ENCODE measurements around the gene ZFAND3. TPM values are rescaled to one million over a fixed set of nuclear protein-coding genes. Genes with fewer than 3 reads are reported as not detected.

Gene ZFAND3
- polyA plus RNA-seq, 4 donors, result 35.9 to 80.4 (median 40.9) TPM

DNA sequence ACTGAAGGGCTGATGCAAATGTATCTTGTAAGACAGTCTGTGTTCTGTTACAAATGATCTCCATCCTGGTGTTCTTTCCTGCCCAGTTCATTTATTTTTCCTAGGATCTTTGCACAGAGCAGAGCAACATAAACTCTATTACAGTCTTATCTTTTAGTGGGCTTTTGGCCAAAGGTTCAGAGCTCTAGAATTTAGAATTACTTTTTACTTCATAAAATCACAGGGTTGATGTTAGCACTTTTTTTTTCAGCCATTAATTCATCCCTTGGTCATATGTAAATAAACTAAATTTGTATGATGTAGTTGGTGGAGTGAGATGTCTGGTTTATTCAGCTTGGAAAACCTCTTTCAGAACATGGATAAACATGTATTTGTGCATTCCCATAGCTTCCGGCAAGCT lies 181.9 kb downstream of the ZFAND3 start:
- Histone ChIP-seq H3K4me1 (ENCODE audit: control insufficient read depth in 3 of 3, insufficient read depth in 2 of 3, low read depth in 1 of 3, low read length in 2 of 3) (no peaks in the 10 kb centered on the region), H3K36me3 (ENCODE audit: control insufficient read depth in 3 of 3, insufficient read depth in 2 of 3, low read depth in 1 of 3, low read length in 3 of 3) (peaks cover 0 to 2% (median 0%) of the 10 kb centered on the region in 3 donors), H3K9me3 (ENCODE audit: control insufficient read depth in 2 of 2, insufficient read depth in 1 of 2, low read depth in 1 of 2, low read length in 1 of 2) (no peaks in the 10 kb centered on the region), H3K4me3 (ENCODE audit: low read depth in 1 of 3, low read length in 3 of 3) (no peak overlapping the region), H3K27me3 (ENCODE audit: control insufficient read depth in 3 of 3, insufficient read depth in 3 of 3, low read length in 3 of 3) (no peaks in the 10 kb centered on the region), H3K27ac (ENCODE audit: low read depth in 1 of 3, low read length in 2 of 3) (no peak overlapping the region)
- DNase-seq (no peak), FAIRE-seq (no peak)
- 80 to 92% (median 92%) methylated on average over 1 of the region's 1 CpG for WGBS, 3 donors

DNA sequence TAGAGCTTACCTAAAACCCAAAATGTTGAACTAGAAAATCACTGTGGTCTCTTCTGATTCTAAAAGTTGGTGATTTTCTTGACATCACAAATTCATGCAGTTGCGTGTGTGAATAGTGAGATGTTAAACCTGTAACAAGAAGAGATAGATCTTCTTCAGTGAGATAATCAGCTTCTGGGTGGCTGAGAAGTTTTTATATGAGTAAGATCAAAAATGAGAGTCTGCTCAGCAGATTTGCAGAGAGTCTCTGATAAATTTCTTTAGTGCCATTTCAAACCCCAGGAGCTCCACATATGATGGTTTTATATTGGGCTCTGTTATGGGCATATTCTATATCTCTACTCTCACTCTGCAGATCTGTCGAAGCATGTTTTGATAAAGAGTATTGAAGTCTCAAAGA lies 185.4 kb downstream of the ZFAND3 start:
- no peaks in the 10 kb centered on the region for H3K4me1 ChIP-seq (ENCODE audit: control insufficient read depth in 3 of 3, insufficient read depth in 2 of 3, low read depth in 1 of 3, low read length in 2 of 3)
- whole genome bisulfite sequencing, 3 donors, result 94 to 97% (median 96%) methylated on average over 2 of the region's 2 CpGs
- FAIRE-seq (no peak), DNase-seq (no peak)
- no peaks in the 10 kb centered on the region for H3K27me3 ChIP-seq (ENCODE audit: control insufficient read depth in 3 of 3, insufficient read depth in 3 of 3, low read length in 3 of 3)
- no peak overlapping the region for H3K4me3 ChIP-seq (ENCODE audit: low read depth in 1 of 3, low read length in 3 of 3)
- H3K36me3 ChIP-seq (ENCODE audit: control insufficient read depth in 3 of 3, insufficient read depth in 2 of 3, low read depth in 1 of 3, low read length in 3 of 3), result peaks cover 0 to 2% (median 0%) of the 10 kb centered on the region in 3 donors
- H3K27ac ChIP-seq (ENCODE audit: low read depth in 1 of 3, low read length in 2 of 3), result no peak overlapping the region
- H3K9me3 ChIP-seq (ENCODE audit: control insufficient read depth in 2 of 2, insufficient read depth in 1 of 2, low read depth in 1 of 2, low read length in 1 of 2), result peaks cover 0 to under 1% of the 10 kb centered on the region in 2 donors

- no peak for FAIRE-seq
- 74 to 88% (median 82%) methylated on average over 5 of the region's 5 CpGs for WGBS, 3 donors
- no peak overlapping the region for H3K4me3 ChIP-seq (ENCODE audit: low read depth in 1 of 3, low read length in 3 of 3)
These were observed 192.4 kb downstream of the ZFAND3 start for GRCh38 chr6:38011937-38012336.

GRCh38 chr6:38012573-38012972 lies 193.0 kb downstream of the ZFAND3 start:
- Histone ChIP-seq H3K27ac (ENCODE audit: low read depth in 1 of 3, low read length in 2 of 3) (no peak overlapping the region), H3K9me3 (ENCODE audit: control insufficient read depth in 2 of 2, insufficient read depth in 1 of 2, low read depth in 1 of 2, low read length in 1 of 2) (peaks cover 0 to 5% of the 10 kb centered on the region in 2 donors), H3K4me3 (ENCODE audit: low read depth in 1 of 3, low read length in 3 of 3) (no peak overlapping the region), H3K36me3 (ENCODE audit: control insufficient read depth in 3 of 3, insufficient read depth in 2 of 3, low read depth in 1 of 3, low read length in 3 of 3) (no peaks in the 10 kb centered on the region), H3K4me1 (ENCODE audit: control insufficient read depth in 3 of 3, insufficient read depth in 2 of 3, low read depth in 1 of 3, low read length in 2 of 3) (no peaks in the 10 kb centered on the region), H3K27me3 (ENCODE audit: control insufficient read depth in 3 of 3, insufficient read depth in 3 of 3, low read length in 3 of 3) (no peaks in the 10 kb centered on the region)
- DNase-seq (peak; percentile 27 to 51), FAIRE-seq (no peak)
- WGBS, 3 donors, result 52 to 68% (median 66%) methylated on average over 5 of the region's 5 CpGs

More at GRCh38 chr6:38011937-38012336, 192.4 kb downstream of the ZFAND3 start:
- Histone ChIP-seq H3K27me3 (ENCODE audit: control insufficient read depth in 3 of 3, insufficient read depth in 3 of 3, low read length in 3 of 3) (no peaks in the 10 kb centered on the region), H3K36me3 (ENCODE audit: control insufficient read depth in 3 of 3, insufficient read depth in 2 of 3, low read depth in 1 of 3, low read length in 3 of 3) (no peaks in the 10 kb centered on the region), H3K9me3 (ENCODE audit: control insufficient read depth in 2 of 2, insufficient read depth in 1 of 2, low read depth in 1 of 2, low read length in 1 of 2) (peaks cover 0 to 5% of the 10 kb centered on the region in 2 donors), H3K4me1 (ENCODE audit: control insufficient read depth in 3 of 3, insufficient read depth in 2 of 3, low read depth in 1 of 3, low read length in 2 of 3) (no peaks in the 10 kb centered on the region), H3K27ac (ENCODE audit: low read depth in 1 of 3, low read length in 2 of 3) (no peak overlapping the region)
- no peak for DNase-seq

DNA sequence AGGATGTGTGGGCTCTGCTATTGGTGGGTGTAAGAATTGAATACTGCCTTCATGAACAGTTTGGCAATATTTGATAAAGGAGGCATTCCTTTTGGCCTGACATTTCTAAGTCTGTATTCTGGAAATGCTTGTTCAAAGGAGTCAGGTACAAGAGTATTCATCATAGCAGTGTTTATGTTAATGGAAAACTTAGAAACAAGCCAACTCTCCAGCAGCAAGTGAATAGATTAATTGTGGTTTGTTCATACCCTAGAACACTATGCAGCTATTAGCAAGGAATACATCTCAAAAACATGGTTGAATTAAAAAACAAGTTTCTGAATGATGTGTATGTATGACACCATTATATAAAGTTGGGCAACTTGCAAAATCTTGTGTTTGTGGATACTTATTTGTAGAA lies 195.8 kb downstream of the ZFAND3 start:
- Histone ChIP-seq H3K36me3 (ENCODE audit: control insufficient read depth in 3 of 3, insufficient read depth in 2 of 3, low read depth in 1 of 3, low read length in 3 of 3) (no peaks in the 10 kb centered on the region), H3K4me1 (ENCODE audit: control insufficient read depth in 3 of 3, insufficient read depth in 2 of 3, low read depth in 1 of 3, low read length in 2 of 3) (peaks cover 0 to 2% (median 0%) of the 10 kb centered on the region in 3 donors), H3K4me3 (ENCODE audit: low read depth in 1 of 3, low read length in 3 of 3) (no peak overlapping the region), H3K27ac (ENCODE audit: low read depth in 1 of 3, low read length in 2 of 3) (no peak overlapping the region), H3K9me3 (ENCODE audit: control insufficient read depth in 2 of 2, insufficient read depth in 1 of 2, low read depth in 1 of 2, low read length in 1 of 2) (peaks cover 0 to 2% of the 10 kb centered on the region in 2 donors), H3K27me3 (ENCODE audit: control insufficient read depth in 3 of 3, insufficient read depth in 3 of 3, low read length in 3 of 3) (no peaks in the 10 kb centered on the region)
- FAIRE-seq, result no peak
- DNase-seq, result no peak

- FAIRE-seq, result no peak
- 79 to 96% (median 94%) methylated on average over 1 of the region's 1 CpG for WGBS, 3 donors
These were observed 197.3 kb downstream of the ZFAND3 start for GRCh38 chr6:38016824-38017223.

DNA sequence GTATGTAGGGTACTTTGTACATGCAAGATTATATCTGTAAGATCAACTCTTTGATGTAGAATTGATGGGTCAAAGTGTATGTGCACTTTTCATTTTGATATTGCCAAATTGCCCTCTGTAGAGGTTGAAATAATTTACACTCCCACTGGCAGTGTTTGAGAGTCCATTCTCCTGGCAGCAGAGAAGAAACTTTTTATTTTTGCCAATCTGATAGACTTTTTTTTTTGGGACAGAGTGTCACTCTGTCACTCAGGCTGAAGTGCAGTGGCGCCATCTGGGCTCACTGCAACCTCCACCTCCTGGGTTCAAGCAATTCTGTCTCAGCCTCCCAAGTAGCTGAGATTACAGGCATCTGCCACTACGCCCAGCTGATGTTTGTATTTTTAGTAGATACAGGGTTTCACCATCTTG lies 199.2 kb downstream of the ZFAND3 start:
- peak in 1 of 2 donors; percentile 29 for DNase-seq
- FAIRE-seq, result no peak
- H3K36me3 ChIP-seq (ENCODE audit: control insufficient read depth in 3 of 3, insufficient read depth in 2 of 3, low read depth in 1 of 3, low read length in 3 of 3), result no peaks in the 10 kb centered on the region
- WGBS, 3 donors, result 13 to 65% (median 43%) methylated on average over 2 of the region's 2 CpGs
- H3K4me1 ChIP-seq (ENCODE audit: control insufficient read depth in 3 of 3, insufficient read depth in 2 of 3, low read depth in 1 of 3, low read length in 2 of 3), result peaks cover 0 to 2% (median 0%) of the 10 kb centered on the region in 3 donors
- no peak overlapping the region for H3K27ac ChIP-seq (ENCODE audit: low read depth in 1 of 3, low read length in 2 of 3)
- no peaks in the 10 kb centered on the region for H3K9me3 ChIP-seq (ENCODE audit: control insufficient read depth in 2 of 2, insufficient read depth in 1 of 2, low read depth in 1 of 2, low read length in 1 of 2)
- no peak overlapping the region for H3K4me3 ChIP-seq (ENCODE audit: low read depth in 1 of 3, low read length in 3 of 3)
- H3K27me3 ChIP-seq (ENCODE audit: control insufficient read depth in 3 of 3, insufficient read depth in 3 of 3, low read length in 3 of 3), result no peaks in the 10 kb centered on the region

More at GRCh38 chr6:38016824-38017223, 197.3 kb downstream of the ZFAND3 start:
- Histone ChIP-seq H3K27ac (ENCODE audit: low read depth in 1 of 3, low read length in 2 of 3) (no peak overlapping the region), H3K4me1 (ENCODE audit: control insufficient read depth in 3 of 3, insufficient read depth in 2 of 3, low read depth in 1 of 3, low read length in 2 of 3) (peaks cover 0 to 2% (median 0%) of the 10 kb centered on the region in 3 donors), H3K4me3 (ENCODE audit: low read depth in 1 of 3, low read length in 3 of 3) (no peak overlapping the region), H3K9me3 (ENCODE audit: control insufficient read depth in 2 of 2, insufficient read depth in 1 of 2, low read depth in 1 of 2, low read length in 1 of 2) (no peaks in the 10 kb centered on the region), H3K27me3 (ENCODE audit: control insufficient read depth in 3 of 3, insufficient read depth in 3 of 3, low read length in 3 of 3) (no peaks in the 10 kb centered on the region), H3K36me3 (ENCODE audit: control insufficient read depth in 3 of 3, insufficient read depth in 2 of 3, low read depth in 1 of 3, low read length in 3 of 3) (no peaks in the 10 kb centered on the region)
- DNase-seq, result no peak

GRCh38 chr6:38020593-38020992 lies 201.1 kb downstream of the ZFAND3 start:
- Histone ChIP-seq H3K27me3 (ENCODE audit: control insufficient read depth in 3 of 3, insufficient read depth in 3 of 3, low read length in 3 of 3) (no peaks in the 10 kb centered on the region), H3K9me3 (ENCODE audit: control insufficient read depth in 2 of 2, insufficient read depth in 1 of 2, low read depth in 1 of 2, low read length in 1 of 2) (peaks cover 0 to 6% of the 10 kb centered on the region in 2 donors), H3K36me3 (ENCODE audit: control insufficient read depth in 3 of 3, insufficient read depth in 2 of 3, low read depth in 1 of 3, low read length in 3 of 3) (peaks cover 0 to 3% (median 0%) of the 10 kb centered on the region in 3 donors), H3K4me1 (ENCODE audit: control insufficient read depth in 3 of 3, insufficient read depth in 2 of 3, low read depth in 1 of 3, low read length in 2 of 3) (peaks cover 0 to 2% (median 0%) of the 10 kb centered on the region in 3 donors), H3K27ac (ENCODE audit: low read depth in 1 of 3, low read length in 2 of 3) (no peak overlapping the region), H3K4me3 (ENCODE audit: low read depth in 1 of 3, low read length in 3 of 3) (no peak overlapping the region)
- peak in 1 of 2 donors; percentile 9 for DNase-seq
- WGBS, 3 donors, result 59 to 69% (median 62%) methylated on average over 2 of the region's 2 CpGs
- no peak for FAIRE-seq

- FAIRE-seq, result no peak
- Histone ChIP-seq H3K4me3 (ENCODE audit: low read depth in 1 of 3, low read length in 3 of 3) (no peak overlapping the region), H3K27me3 (ENCODE audit: control insufficient read depth in 3 of 3, insufficient read depth in 3 of 3, low read length in 3 of 3) (no peaks in the 10 kb centered on the region), H3K9me3 (ENCODE audit: control insufficient read depth in 2 of 2, insufficient read depth in 1 of 2, low read depth in 1 of 2, low read length in 1 of 2) (peaks cover 0 to 6% of the 10 kb centered on the region in 2 donors), H3K27ac (ENCODE audit: low read depth in 1 of 3, low read length in 2 of 3) (no peak overlapping the region), H3K36me3 (ENCODE audit: control insufficient read depth in 3 of 3, insufficient read depth in 2 of 3, low read depth in 1 of 3, low read length in 3 of 3) (peaks cover 0 to 3% (median 0%) of the 10 kb centered on the region in 3 donors), H3K4me1 (ENCODE audit: control insufficient read depth in 3 of 3, insufficient read depth in 2 of 3, low read depth in 1 of 3, low read length in 2 of 3) (peaks cover 0 to 2% (median 0%) of the 10 kb centered on the region in 3 donors)
- WGBS, 3 donors, result 16 to 46% (median 37%) methylated on average over 2 of the region's 2 CpGs
- no peak for DNase-seq
These were observed 201.5 kb downstream of the ZFAND3 start for GRCh38 chr6:38021029-38021428.
